ENCODE results near the gene CD99. TPM values are rescaled to one million over a fixed set of nuclear protein-coding genes. Genes with fewer than 3 reads are reported as not detected.
"Not testable (repeated sequence)": the region's sequence is repeated elsewhere in the genome, so short reads cannot be mapped to it uniquely, and the experiment has no call there.

CD99 gene
- total RNA-seq, 2 donors from 2014 or later = 384 to 1,041 TPM

- H3K36me3 ChIP-seq = peaks cover 5% of the 10 kb centered on the region in 2 donors
These were observed 50.3 kb downstream of the CD99 start for GRCh38 chrX:2741386-2741785.

DNA sequence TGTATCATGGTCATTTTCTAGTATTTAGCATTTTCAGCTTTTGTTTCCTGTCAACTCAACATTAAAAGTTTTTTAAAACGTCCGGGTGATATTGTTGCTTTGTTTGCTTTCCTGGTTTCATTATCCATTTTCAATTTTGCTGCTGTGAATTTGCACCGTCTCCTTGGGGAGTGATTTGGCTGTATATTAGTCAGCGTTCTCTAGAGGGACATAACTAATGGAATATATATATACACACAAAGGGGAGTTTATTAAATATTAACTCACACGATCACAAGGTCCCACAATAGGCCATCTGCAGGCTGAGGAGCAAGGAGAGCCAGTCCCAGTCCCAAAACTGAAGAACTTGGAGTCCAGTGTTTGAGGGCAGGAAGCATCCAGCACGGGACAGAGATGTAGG is 55.2 kb downstream of the CD99 start:
- DNase-seq (ENCODE audit: low spot score); intact Hi-C loops (cut with DNase I); H3K4me1 ChIP-seq (replicated peaks); H3K9me3 ChIP-seq; H3K27me3 ChIP-seq (replicated peaks; ENCODE audit: insufficient read depth); H3K4me3 ChIP-seq; H3K27ac ChIP-seq; H3K36me3 ChIP-seq: not testable (repeated sequence)
- 35% methylated on average over 6 of the region's 6 CpGs for WGBS

More at GRCh38 chrX:2741386-2741785, 50.3 kb downstream of the CD99 start:
- no peak for DNase-seq (ENCODE audit: low spot score)
- Histone ChIP-seq H3K4me1 (replicated peaks) (no peaks in the 10 kb centered on the region), H3K4me3 (no peak overlapping the region), H3K27me3 (replicated peaks; ENCODE audit: insufficient read depth) (no peaks in the 10 kb centered on the region), H3K9me3 (no peaks in the 10 kb centered on the region), H3K27ac (no peak overlapping the region)
- intact Hi-C loops (cut with DNase I) = no loop called here
- WGBS = 97% methylated on average over 3 of the region's 3 CpGs
- no peak for TF ChIP-seq CTCF (IDR thresholded peaks at IDR 0.05)
- TF ChIP-seq POLR2AphosphoS5 (IDR thresholded peaks at IDR 0.05) = no peak
- no peak for TF ChIP-seq POLR2A (IDR thresholded peaks at IDR 0.05)

GRCh38 chrX:2748171-2748814 is 57.2 kb downstream of the CD99 start:
- Histone ChIP-seq H3K36me3 (no peaks in the 10 kb centered on the region), H3K27me3 (replicated peaks; ENCODE audit: insufficient read depth) (no peaks in the 10 kb centered on the region), H3K4me1 (replicated peaks) (no peaks in the 10 kb centered on the region), H3K9me3 (no peaks in the 10 kb centered on the region), H3K27ac (no peak overlapping the region), H3K4me3 (no peak overlapping the region)
- no peak for DNase-seq (ENCODE audit: low spot score)
- 48% methylated on average over 8 of the region's 8 CpGs for WGBS
- intact Hi-C loops (cut with DNase I) = no loop called here
- TF ChIP-seq POLR2AphosphoS5 (IDR thresholded peaks at IDR 0.05) = no peak
- TF ChIP-seq CTCF (IDR thresholded peaks at IDR 0.05) = no peak
- TF ChIP-seq POLR2A (IDR thresholded peaks at IDR 0.05) = no peak

GRCh38 chrX:2748815-2749188 is 57.7 kb downstream of the CD99 start:
- Histone ChIP-seq H3K27me3 (replicated peaks; ENCODE audit: insufficient read depth) (no peaks in the 10 kb centered on the region), H3K36me3 (no peaks in the 10 kb centered on the region), H3K4me1 (replicated peaks) (no peaks in the 10 kb centered on the region), H3K4me3 (no peak overlapping the region), H3K9me3 (no peaks in the 10 kb centered on the region), H3K27ac (no peak overlapping the region)
- 73% methylated on average over 1 of the region's 1 CpG for WGBS
- intact Hi-C loops (cut with DNase I) = no loop called here
- TF ChIP-seq POLR2AphosphoS5 (IDR thresholded peaks at IDR 0.05) = no peak
- TF ChIP-seq CTCF (IDR thresholded peaks at IDR 0.05) = no peak
- TF ChIP-seq POLR2A (IDR thresholded peaks at IDR 0.05) = no peak
- no peak for DNase-seq (ENCODE audit: low spot score)

DNA sequence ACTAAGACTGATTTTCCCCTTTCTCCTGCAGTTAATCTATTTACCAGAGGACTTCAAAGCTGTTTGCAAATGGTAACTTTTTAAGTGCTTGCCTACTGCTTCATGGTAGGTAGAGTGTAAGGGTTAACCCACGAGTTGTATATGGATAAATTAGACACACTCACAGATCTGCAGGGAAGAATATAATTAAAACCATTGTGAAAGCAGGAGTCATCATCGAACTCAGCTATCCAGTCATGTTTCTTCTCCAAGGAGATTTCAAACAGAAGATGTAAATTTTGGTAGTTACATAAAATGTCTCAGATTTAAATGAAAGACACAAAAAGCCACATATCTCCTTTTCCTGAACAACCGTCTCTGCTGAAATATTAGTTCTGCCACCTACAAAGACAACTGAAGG is 60.2 kb downstream of the CD99 start:
- intact Hi-C loops (cut with DNase I) = no loop called here
- H3K27me3 ChIP-seq (replicated peaks; ENCODE audit: insufficient read depth) = no peaks in the 10 kb centered on the region
- no peaks in the 10 kb centered on the region for H3K36me3 ChIP-seq
- no peak for DNase-seq (ENCODE audit: low spot score)
- H3K9me3 ChIP-seq = no peaks in the 10 kb centered on the region
- no peak overlapping the region for H3K4me3 ChIP-seq
- no peaks in the 10 kb centered on the region for H3K4me1 ChIP-seq (replicated peaks)
- H3K27ac ChIP-seq = no peak overlapping the region
- WGBS = 47% methylated on average over 3 of the region's 3 CpGs
- TF ChIP-seq POLR2AphosphoS5 (IDR thresholded peaks at IDR 0.05) = no peak
- no peak for TF ChIP-seq POLR2A (IDR thresholded peaks at IDR 0.05)
- TF ChIP-seq CTCF (IDR thresholded peaks at IDR 0.05) = no peak

- H3K27me3 ChIP-seq (replicated peaks; ENCODE audit: insufficient read depth); H3K27ac ChIP-seq; DNase-seq (ENCODE audit: low spot score); H3K4me1 ChIP-seq (replicated peaks); H3K36me3 ChIP-seq; intact Hi-C loops (cut with DNase I); H3K4me3 ChIP-seq; H3K9me3 ChIP-seq: not testable (repeated sequence)
- WGBS = 47% methylated on average over 11 of the region's 11 CpGs
These were observed 60.8 kb downstream of the CD99 start, which contains the start of gene XG for GRCh38 chrX:2751874-2752300. Gene XG (plus strand): TSS chrX:2752040. CDS start chrX:2752275, 235 bp downstream.

- H3K9me3 ChIP-seq; H3K27ac ChIP-seq; intact Hi-C loops (cut with DNase I); H3K36me3 ChIP-seq; DNase-seq (ENCODE audit: low spot score); H3K4me1 ChIP-seq (replicated peaks); H3K27me3 ChIP-seq (replicated peaks; ENCODE audit: insufficient read depth); H3K4me3 ChIP-seq: not testable (repeated sequence)
- 78% methylated on average over 7 of the region's 7 CpGs for WGBS
These were observed 61.3 kb downstream of the CD99 start for GRCh38 chrX:2752441-2752840.

DNA sequence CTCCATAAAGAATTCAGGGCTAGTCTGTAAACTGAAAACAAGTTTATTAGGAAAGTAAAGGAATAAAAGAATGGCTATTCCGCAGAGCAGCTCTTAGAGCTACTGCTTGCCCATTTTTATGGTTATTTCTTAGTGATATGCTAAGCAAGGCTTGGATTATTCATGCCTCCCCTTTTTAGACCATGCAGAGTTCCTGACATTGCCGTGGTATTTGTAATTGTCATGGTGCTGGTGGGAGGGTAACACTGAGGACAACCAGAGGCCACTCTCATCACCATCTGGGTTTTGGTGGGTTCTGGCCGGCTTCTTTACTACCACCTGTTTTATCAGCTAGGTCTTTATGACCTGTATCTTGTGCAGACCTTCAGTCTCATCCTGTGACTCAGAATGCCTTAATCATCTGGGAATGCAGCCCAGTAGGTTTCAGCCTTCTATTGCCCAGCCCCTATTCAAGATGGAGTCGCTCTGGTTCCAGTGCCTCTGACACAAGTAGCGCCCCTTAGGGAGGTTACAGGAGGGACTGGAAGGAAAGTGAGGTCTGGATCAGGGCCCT is 64.1 kb downstream of the CD99 start:
- H3K9me3 ChIP-seq; H3K4me3 ChIP-seq; H3K27ac ChIP-seq; H3K27me3 ChIP-seq (replicated peaks; ENCODE audit: insufficient read depth); intact Hi-C loops (cut with DNase I); H3K36me3 ChIP-seq; H3K4me1 ChIP-seq (replicated peaks); DNase-seq (ENCODE audit: low spot score): not testable (repeated sequence)
- WGBS = 70% methylated on average over 5 of the region's 5 CpGs
